Measurements from ENCODE around the gene ERCC2.

GRCh38 chr19:45327404-45328143, 42.8 kb downstream of the ERCC2 start:
- TF ChIP-seq SP1 (IDR thresholded peaks at IDR 0.05) (no peak), L3MBTL2 (conservative IDR thresholded peaks at IDR 0.05) (no peak), FOXM1 (IDR thresholded peaks at IDR 0.05; ENCODE audit: borderline replicate concordance) (no peak), LEF1 (IDR thresholded peaks at IDR 0.05; ENCODE audit: borderline replicate concordance) (no peak), PKNOX1 (IDR thresholded peaks at IDR 0.05) (no peak), ZNF384 (IDR thresholded peaks at IDR 0.05) (no peak), BHLHE40 (IDR thresholded peaks at IDR 0.05; ENCODE audit: borderline replicate concordance) (no peak), HDGF (IDR thresholded peaks at IDR 0.05; ENCODE audit: borderline replicate concordance) (no peak), ARNT (IDR thresholded peaks at IDR 0.05) (no peak), FOXA1 (IDR thresholded peaks at IDR 0.05) (no peak), FOXK2 (IDR thresholded peaks at IDR 0.05) (no peak), ELF4 (IDR thresholded peaks at IDR 0.05) (no peak)

Measured in HEK293T (cell line).